SK-N-MC (cell line): ENCODE measurements around the gene ACOD1.

Experiments
- EZH2 ChIP-seq: fragments of 200-600 bp; sonication (generic); IDR thresholded peaks from one replicate; pipeline ENCODE4 v1.6.1; 2017; ENCODE audit warnings: antibody characterized with exemption
- POLR2AphosphoS5 ChIP-seq: IDR thresholded peaks from 2 replicates; pipeline ENCODE4 v1.6.1; 2012; ENCODE audit warnings: mild to moderate bottlenecking, low read depth, low read length, borderline replicate concordance

GRCh38 chr13:76944456-76944855 is 3.9 kb upstream of the ACOD1 start:
- TF ChIP-seq EZH2: no peak
- no peak for TF ChIP-seq POLR2AphosphoS5
